Measurements from ENCODE around the gene MYEOV.
A peak's percentile ranks its signal among the peaks of the same experiment; 100 is the strongest.

Gene MYEOV

GRCh38 chr11:69301455-69302401 lies 7.8 kb downstream of the MYEOV start:
- no peak for DNase-seq (ENCODE audit: low spot score)

- DNase-seq (ENCODE audit: low spot score) = no peak
These were observed 8.6 kb downstream of the MYEOV start for GRCh38 chr11:69302447-69303020.

GRCh38 chr11:69303427-69303826 lies 9.5 kb downstream of the MYEOV start:
- no peak for DNase-seq (ENCODE audit: low spot score)

DNA sequence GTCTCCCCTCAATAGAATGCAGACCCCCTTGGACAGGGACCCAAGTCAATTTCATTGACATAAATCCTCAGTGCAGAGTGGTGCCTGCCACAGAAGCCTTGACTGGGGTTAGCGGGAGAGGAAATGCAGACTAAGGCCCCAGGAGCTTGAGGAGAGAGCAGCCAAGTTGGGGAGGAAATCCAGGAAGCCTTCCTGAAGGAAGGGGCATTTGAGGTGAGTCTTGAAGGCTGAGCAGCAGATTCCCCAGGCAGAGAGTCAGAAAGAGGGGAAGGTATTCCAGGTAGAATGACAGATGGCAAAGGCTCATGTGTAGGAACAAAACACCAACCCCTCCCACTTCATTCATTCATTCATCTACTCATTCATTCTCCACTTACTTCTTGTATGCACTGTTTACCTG lies 10.3 kb downstream of the MYEOV start:
- DNase-seq (ENCODE audit: low spot score) = no peak

DNA sequence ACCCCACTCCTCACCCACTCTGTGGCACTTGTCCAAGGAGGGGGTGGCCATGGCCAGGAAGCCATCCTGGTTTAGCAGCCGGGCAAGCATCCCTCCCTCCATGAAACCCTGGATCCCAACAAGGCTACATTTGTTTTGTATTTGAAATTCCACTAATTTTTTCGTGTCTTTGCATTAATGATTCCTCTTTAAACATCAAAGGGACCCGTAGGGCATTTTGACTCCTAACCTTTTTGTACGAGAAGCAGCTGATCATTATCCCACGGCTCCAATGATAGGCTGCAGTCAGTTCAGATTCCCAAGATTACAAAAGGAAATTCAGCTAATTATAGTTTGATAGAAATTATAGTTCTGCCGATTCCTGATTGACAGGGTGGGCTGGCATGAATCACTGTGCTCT lies 10.7 kb downstream of the MYEOV start:
- no peak for DNase-seq (ENCODE audit: low spot score)

DNA sequence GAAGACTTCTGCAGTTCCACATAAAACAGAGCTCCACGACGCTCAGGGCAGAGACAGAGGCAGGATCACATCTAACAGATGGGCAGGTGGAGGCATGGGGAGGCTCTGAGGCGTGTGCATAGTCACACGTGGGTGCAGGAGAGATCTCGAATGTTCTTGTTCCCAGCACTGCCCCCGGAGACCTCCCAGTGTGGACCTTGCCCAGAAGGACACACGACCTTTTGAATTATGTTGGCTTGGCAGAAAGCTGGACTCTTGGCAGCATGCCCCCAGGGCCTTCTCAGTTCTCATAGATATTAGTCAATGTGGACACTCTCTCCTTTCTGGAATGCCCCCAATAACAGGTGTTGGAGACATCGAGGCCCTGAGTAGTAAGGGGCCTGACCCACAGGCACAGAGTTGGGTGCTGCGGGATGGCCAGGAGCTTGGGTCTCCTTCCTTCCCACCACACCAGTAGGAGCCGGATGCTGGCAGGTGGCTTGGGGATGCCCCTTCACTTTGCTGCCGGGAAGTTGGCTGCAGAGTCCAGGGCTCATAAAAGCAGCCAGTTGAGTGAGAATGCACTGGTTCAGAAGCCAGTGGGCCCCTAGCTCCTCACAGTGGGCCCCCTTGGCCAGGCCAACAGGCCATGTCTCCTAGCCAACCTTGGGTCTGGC lies 12.1 kb downstream of the MYEOV start:
- DNase-seq (ENCODE audit: low spot score) = no peak

- DNase-seq (ENCODE audit: low spot score) = no peak
These were observed 12.9 kb downstream of the MYEOV start for GRCh38 chr11:69306821-69307220.

- no peak for DNase-seq (ENCODE audit: low spot score)
These were observed 13.5 kb downstream of the MYEOV start for GRCh38 chr11:69307421-69307820.

- no peak for DNase-seq (ENCODE audit: low spot score)
These were observed 14.0 kb downstream of the MYEOV start for GRCh38 chr11:69307871-69308431.

DNA sequence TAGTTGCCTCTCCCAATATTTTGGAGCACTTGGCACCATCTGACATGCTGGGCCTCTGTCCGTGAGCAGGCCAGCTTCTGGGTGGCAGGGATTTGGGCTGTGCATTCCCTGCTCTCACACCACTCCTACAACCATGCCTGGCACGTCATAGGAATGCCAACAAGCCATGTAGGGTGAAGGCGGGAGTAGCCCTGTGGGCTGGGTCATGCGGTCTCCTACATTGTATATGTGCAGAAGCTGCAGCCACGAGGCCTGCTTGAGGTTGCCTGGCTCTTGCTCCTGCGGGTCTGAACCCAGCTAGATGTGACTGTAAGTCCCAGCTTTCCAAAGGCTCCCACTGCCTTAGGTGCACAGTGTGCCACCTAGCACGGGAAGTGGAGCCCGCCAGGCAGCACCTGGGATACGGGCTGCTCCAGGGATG lies 14.5 kb downstream of the MYEOV start:
- DNase-seq (ENCODE audit: low spot score) = no peak

DNA sequence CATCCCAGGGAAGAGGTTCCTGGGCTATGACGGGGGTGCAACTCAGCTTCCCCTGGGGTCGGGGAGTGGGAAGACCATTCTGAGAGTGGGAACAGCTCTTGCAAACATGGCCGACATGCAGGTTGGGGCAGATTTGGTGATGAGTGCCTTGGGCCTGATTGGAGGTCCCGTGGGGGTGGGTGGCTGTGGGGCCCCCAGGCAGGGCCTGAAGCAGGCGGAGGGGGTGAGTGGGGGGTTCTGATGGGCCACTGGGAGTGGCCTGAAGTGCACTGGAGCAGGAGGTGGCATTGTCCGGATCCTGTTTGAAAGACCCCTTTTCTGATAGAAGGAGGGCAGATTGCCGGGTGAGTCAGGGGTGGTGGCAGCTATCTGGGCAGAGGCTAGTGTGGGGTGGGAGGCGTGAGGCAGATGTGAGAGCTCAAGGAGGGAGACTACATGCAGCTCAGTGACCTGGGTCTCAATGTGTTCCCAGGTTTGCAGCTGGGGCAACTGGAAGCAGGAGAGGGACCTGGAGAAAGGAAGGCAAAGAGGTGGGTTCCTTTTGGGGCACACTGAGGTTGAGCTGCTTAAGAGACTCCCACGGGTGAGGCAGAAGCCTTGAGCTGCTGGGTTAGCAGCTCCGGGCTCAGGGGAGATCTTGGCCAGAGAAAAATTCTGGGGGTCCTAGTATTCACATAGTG lies 15.1 kb downstream of the MYEOV start:
- DNase-seq (ENCODE audit: low spot score) = no peak

DNA sequence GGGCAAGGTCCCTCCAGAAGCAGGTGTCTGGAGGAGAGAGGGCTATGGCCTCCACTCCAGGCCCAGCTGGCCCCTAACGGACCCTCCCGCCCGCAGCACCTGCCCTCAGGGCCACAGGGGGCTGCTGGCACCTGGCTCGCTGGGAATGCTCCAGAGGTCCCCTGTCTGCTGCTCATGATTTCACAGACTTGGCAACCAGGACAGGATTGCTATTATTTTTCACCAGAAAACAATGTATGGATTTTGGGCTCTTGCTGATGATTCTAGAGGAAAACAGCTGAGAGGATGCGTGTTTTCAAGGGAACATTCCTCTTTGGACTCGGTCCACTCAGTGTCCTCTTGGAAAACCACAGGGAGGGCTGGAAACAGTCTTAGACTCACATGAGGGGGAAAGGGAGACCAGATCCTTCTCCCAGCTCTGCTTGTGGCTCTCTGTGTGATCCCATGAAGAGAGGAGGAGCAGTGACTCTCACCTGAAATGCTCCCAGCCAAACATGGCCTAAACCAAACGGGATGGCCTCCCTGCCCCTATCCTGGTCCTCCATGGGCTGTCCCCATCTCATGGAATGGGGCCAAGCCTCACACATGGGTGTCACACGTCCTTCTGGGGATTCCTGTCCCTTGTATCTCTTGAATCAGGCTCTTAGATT lies 15.8 kb downstream of the MYEOV start:
- DNase-seq (ENCODE audit: low spot score) = no peak

- DNase-seq (ENCODE audit: low spot score) = no peak
These were observed 16.4 kb downstream of the MYEOV start for GRCh38 chr11:69310351-69310750.

- DNase-seq (ENCODE audit: low spot score) = peak; percentile 36
These were observed 17.2 kb downstream of the MYEOV start for GRCh38 chr11:69310934-69311766.

GRCh38 chr11:69311767-69312385 lies 17.9 kb downstream of the MYEOV start:
- DNase-seq (ENCODE audit: low spot score) = peak; percentile 16

DNA sequence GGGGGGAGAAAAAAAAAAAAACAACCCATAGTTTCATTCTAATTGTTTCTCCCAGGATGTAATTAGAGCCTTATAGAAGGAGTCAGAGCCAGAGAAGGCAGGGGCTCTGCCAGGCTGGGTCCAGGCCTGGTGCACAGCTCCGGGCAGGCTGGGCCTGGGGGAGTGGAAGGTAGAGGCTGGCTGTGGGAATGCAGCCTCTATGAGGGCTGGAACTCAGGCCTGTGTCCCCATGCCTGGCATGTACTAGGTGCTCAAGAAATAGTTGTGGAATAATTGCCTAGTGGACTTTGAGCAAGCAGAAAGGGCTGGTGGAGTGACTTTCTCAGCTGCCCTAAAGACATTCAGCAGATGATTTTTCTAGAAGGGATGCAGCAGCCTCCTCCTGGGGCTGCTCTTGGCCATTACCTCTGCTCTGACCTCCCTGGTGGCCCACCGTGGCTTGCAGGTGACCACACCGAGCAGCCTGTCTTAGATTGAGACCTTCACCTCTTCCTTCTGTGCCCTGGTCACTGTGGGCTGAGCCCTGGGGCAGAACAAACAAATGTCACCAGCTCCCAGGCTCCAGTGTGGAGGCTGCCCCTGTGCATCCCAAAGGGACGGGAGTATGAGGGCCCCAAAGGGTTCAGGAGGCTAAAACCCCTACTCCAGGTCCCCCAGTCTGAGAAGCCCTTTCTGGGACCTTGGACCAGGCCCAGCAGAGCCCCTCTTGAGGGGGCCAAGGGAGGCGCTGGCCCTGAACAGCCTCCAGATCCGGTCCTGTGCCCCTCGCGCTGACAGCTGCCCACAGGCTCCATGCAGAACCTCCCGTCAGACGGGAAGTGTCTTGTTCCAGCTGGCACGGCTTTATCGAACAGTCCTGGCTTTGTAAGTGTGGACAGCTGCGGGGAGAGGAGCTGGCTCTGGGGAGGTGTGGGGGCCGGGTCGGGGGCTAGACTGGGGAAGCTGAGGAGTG lies 18.8 kb downstream of the MYEOV start:
- DNase-seq (ENCODE audit: low spot score) = no peak

DNA sequence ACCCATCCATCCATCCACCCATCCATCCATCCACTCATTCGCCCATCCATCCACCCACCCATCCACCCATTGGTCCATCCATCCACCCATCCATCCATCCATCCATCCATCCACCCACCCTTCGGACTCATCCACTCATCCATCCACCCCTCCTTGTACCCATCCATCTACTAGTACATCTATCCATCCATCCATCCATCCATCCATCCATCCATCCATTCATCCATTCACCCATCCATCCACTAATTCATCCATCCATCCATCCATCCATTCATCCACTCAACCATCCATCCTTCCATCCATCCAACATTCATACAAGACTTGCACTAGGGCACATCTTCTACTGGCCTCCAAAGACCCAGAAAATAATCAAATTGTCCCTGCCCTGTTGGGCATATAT lies 20.0 kb downstream of the MYEOV start:
- DNase-seq (ENCODE audit: low spot score) = no peak

- no peak for DNase-seq (ENCODE audit: low spot score)
These were observed 20.6 kb downstream of the MYEOV start for GRCh38 chr11:69314555-69314954.

- no peak for DNase-seq (ENCODE audit: low spot score)
These were observed 23.0 kb downstream of the MYEOV start for GRCh38 chr11:69316956-69317355.
